ENCODE data around the gene UBALD2. TPM values are rescaled to one million over a fixed set of nuclear protein-coding genes. Genes with fewer than 3 reads are reported as not detected.
"Not testable (repeated sequence)": the region's sequence is repeated elsewhere in the genome, so short reads cannot be mapped to it uniquely, and the experiment has no call there.

The UBALD2 gene
- total RNA-seq, 1 donor from 2014 or later = 8.3 TPM

GRCh38 chr17:76244721-76245120 lies 20.4 kb upstream of the UBALD2 start:
- DNase-seq (ENCODE audit: low read depth in 2 of 2) = not testable (repeated sequence)

- DNase-seq (ENCODE audit: low read depth in 2 of 2) = no peak
Measured at GRCh38 chr17:76246080-76247066, 18.8 kb upstream of the UBALD2 start.

GRCh38 chr17:76247304-76247703 lies 17.8 kb upstream of the UBALD2 start:
- DNase-seq (ENCODE audit: low read depth in 2 of 2) = no peak

GRCh38 chr17:76248013-76248782 lies 16.9 kb upstream of the UBALD2 start:
- DNase-seq (ENCODE audit: low read depth in 2 of 2) = peak; percentile 27 to 40

- no peak for DNase-seq (ENCODE audit: low read depth in 2 of 2)
Measured at GRCh38 chr17:76250141-76250540, 15.0 kb upstream of the UBALD2 start.

- no peak for DNase-seq (ENCODE audit: low read depth in 2 of 2)
Measured at GRCh38 chr17:76251478-76252039, 13.6 kb upstream of the UBALD2 start.

- peak; percentile 74 to 87 for DNase-seq (ENCODE audit: low read depth in 2 of 2)
Measured at GRCh38 chr17:76252040-76252954, 12.9 kb upstream of the UBALD2 start.

GRCh38 chr17:76252967-76253766 lies 12.0 kb upstream of the UBALD2 start:
- DNase-seq (ENCODE audit: low read depth in 2 of 2) = not testable (repeated sequence)

GRCh38 chr17:76253841-76254240 lies 11.3 kb upstream of the UBALD2 start:
- DNase-seq (ENCODE audit: low read depth in 2 of 2) = no peak

GRCh38 chr17:76254275-76254674 lies 10.9 kb upstream of the UBALD2 start:
- DNase-seq (ENCODE audit: low read depth in 2 of 2) = no peak

- no peak for DNase-seq (ENCODE audit: low read depth in 2 of 2)
Measured at GRCh38 chr17:76255801-76256429, 9.2 kb upstream of the UBALD2 start.

GRCh38 chr17:76256430-76257050 lies 8.6 kb upstream of the UBALD2 start:
- not testable (repeated sequence) for DNase-seq (ENCODE audit: low read depth in 2 of 2)

- no peak for DNase-seq (ENCODE audit: low read depth in 2 of 2)
Measured at GRCh38 chr17:76260220-76260619, 4.9 kb upstream of the UBALD2 start.

GRCh38 chr17:76260669-76261068 lies 4.5 kb upstream of the UBALD2 start:
- DNase-seq (ENCODE audit: low read depth in 2 of 2) = no peak

GRCh38 chr17:76261421-76262215 lies 3.5 kb upstream of the UBALD2 start:
- peak; percentile 54 to 95 for DNase-seq (ENCODE audit: low read depth in 2 of 2)

- DNase-seq (ENCODE audit: low read depth in 2 of 2) = peak in 1 of 2 donors; percentile 61
Measured at GRCh38 chr17:76262732-76263344, 2.3 kb upstream of the UBALD2 start.

- DNase-seq (ENCODE audit: low read depth in 2 of 2) = no peak
Measured at GRCh38 chr17:76263896-76264295, 1.3 kb upstream of the UBALD2 start.

- DNase-seq (ENCODE audit: low read depth in 2 of 2) = no peak
Measured at GRCh38 chr17:76264425-76264754, 758 bp upstream of the UBALD2 start.

Measured in lung microvascular endothelial cell (primary cell).